ENCODE results near the gene SOD1. TPM values are rescaled to one million over a fixed set of nuclear protein-coding genes. Genes with fewer than 3 reads are reported as not detected.
A peak's percentile ranks its signal among the peaks of the same experiment; 100 is the strongest.
"Not testable (repeated sequence)": the region's sequence is repeated elsewhere in the genome, so short reads cannot be mapped to it uniquely, and the experiment has no call there.

The SOD1 gene
- total RNA-seq, 4 donors from 2014 or later, result 160 to 389 (median 286) TPM

DNA sequence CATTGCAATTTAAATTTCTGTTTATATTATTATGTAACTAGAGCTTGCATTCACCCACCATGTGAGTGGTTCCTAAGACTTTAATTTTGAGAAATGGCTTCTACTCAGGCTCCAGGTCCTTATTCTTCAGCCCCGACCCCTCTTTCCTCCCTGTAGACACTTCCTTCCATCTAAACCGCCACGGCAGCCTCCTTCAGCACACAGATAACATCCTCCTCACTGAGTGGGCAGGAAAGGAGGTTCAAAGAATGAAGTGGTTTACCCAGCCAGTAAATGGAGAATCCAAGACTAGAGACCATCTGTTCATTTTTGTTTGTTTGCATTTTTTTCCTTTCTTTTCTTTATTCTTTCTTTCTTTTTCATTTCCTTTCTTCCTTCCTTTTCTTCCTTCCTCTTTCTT is 37.1 kb upstream of the SOD1 start:
- TF ChIP-seq, protein P1, sequence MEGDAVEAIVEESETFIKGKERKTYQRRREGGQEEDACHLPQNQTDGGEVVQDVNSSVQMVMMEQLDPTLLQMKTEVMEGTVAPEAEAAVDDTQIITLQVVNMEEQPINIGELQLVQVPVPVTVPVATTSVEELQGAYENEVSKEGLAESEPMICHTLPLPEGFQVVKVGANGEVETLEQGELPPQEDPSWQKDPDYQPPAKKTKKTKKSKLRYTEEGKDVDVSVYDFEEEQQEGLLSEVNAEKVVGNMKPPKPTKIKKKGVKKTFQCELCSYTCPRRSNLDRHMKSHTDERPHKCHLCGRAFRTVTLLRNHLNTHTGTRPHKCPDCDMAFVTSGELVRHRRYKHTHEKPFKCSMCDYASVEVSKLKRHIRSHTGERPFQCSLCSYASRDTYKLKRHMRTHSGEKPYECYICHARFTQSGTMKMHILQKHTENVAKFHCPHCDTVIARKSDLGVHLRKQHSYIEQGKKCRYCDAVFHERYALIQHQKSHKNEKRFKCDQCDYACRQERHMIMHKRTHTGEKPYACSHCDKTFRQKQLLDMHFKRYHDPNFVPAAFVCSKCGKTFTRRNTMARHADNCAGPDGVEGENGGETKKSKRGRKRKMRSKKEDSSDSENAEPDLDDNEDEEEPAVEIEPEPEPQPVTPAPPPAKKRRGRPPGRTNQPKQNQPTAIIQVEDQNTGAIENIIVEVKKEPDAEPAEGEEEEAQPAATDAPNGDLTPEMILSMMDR (IDR thresholded peaks at IDR 0.05), result no peak
- DNase-seq (ENCODE audit: low spot score), result no peak
- no peak for ATAC-seq (ENCODE audit: low FRiP score)

DNA sequence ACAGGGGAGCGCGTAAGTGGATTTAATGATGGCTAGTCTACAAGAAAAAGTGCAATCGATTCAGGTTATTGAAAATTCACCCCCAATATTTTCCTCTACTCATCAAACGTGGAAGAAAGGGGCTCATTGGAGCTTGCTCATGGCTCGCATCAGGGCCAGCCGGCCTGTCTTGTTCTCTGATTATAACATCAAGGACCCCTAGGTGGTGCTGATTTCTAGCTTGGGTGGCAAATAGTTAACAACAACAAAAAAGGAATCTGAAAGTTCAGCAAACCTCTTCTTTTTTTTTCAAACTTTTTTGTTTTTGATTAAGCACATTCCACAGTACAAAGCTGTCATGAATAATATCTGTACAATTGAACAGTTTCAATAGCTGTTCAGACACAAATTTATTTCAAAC is 35.8 kb upstream of the SOD1 start:
- DNase-seq (ENCODE audit: low spot score), result no peak
- ATAC-seq (ENCODE audit: low FRiP score), result no peak
- TF ChIP-seq, protein P1 (IDR thresholded peaks at IDR 0.05), result no peak

DNA sequence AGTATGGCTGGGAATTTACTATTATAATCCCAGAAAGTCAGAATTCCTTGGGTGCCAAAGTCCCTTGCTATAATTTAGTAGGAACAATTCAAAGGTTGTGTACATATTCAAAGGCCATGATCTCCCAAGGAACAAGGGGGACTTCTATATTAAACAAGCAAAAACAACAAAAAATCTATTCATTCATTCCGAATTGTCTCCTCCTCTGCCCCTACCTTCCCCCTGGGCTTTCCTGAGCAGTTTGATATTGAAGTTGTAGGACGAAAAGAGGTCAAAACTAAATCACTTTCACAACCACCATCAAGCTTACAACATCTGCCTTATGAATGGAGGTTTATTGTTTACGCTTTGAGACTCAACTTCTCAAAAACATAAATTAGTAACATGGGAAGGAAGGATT is 35.3 kb upstream of the SOD1 start:
- TF ChIP-seq, protein P1 (IDR thresholded peaks at IDR 0.05), result no peak
- no peak for DNase-seq (ENCODE audit: low spot score)
- ATAC-seq (ENCODE audit: low FRiP score), result no peak

DNA sequence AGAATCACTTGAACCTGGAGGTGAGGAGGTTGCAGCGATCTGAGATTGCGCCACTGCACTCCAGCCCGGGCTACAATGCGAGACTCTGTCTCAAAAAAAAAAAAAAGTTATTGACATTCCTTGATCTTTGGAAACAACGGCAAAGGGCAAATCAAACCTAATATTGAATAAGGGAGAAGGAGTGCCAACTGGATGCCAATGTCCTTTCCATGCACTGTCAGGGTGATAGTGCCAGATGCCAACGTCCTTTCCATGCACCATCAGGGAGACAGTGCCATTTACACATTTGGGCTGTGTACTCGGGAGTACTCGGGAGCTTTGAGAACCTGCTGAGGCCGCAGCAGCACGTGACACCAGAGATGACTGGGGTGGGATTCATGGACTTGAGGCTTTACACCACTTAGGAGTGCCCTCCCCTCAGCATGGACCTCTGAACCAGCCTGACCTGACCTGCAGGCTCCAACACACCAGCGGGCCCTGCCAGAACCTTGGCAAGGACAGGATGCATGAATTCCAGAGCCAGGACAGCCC is 34.5 kb upstream of the SOD1 start:
- ATAC-seq (ENCODE audit: low FRiP score), result no peak
- TF ChIP-seq, protein P1 (IDR thresholded peaks at IDR 0.05), result no peak
- DNase-seq (ENCODE audit: low spot score), result no peak

DNA sequence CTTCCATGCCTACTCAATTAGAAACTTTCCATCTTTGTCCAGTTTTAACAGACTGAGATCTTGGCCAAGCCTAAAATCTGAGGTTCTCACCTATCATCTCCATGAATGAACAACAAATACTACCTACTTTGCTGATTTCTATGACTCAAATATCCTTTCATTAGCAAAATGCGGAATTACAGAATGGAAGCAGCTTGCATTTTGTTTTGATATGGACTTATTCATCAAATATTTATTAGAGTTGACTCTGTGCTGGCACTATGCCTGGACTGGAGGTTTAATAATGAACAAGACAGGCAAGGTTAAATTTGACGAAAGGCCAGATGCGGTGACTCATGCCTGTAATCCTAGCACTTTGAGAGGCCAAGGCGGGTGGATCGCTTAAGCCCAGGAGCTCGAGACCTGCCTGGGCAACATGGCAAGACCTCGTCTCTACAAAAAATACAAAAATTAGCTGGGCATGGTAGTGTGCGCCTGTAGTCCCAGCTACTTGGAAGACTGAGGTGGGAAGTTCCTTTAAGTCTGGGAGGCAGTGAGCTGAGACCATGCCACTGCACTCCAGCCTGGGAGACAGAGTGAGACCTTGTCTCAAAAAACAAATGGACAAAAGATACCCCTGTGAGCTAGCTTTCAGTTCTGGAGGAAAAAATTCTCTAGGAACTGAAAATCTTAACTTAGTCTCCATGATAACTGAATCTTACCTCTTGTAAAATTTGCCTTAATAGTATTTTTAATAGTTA is 29.4 kb upstream of the SOD1 start:
- TF ChIP-seq, protein P1 (IDR thresholded peaks at IDR 0.05), result no peak
- ATAC-seq (ENCODE audit: low FRiP score) (peak; percentile 90), DNase-seq (ENCODE audit: low spot score) (peak; percentile 55)

DNA sequence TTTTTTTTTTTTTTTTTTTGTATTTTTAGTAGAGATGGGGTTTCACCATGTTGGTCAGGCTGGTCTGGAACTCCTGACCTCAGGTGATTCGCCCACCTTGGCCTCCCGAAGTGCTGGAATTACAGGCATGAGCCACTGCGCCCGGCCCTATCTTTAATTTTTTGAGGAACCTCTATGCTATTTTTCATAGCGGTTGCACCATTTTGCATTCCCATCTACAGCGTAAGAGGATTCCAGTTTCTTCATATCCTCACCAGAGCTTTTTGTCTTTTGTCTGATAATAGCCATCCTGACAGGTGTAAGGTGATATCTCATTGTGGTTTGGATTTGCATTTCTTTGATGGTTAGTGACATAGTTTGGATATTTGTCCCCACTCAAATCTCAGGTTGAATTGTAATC is 27.6 kb upstream of the SOD1 start:
- ATAC-seq (ENCODE audit: low FRiP score); DNase-seq (ENCODE audit: low spot score): not testable (repeated sequence)

DNA sequence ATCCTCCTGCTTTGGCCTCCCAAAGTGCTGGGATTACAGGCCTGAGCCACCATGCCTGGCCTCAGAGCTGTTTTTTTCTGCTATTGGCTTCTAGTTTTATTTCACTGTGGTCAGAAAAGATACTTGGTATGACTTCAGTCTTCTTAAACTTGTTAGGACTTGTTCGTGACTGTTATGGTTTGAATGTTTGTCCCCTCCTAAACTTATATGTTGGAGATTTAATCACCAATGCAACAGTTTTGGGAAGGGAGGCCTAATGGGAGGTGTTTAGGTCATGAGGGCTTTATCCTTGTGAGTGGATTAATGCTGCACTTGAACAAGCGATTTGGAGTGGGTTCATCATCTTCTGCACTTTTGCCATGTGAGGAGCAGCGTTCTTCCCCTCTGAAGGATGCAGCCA is 24.5 kb upstream of the SOD1 start:
- TF ChIP-seq, protein P1 (IDR thresholded peaks at IDR 0.05), result no peak
- DNase-seq (ENCODE audit: low spot score) (no peak), ATAC-seq (ENCODE audit: low FRiP score) (no peak)

Data from omental fat pad (tissue), 4 donors.